ENCODE results near the gene LYSMD4.

The LYSMD4 gene

DNA sequence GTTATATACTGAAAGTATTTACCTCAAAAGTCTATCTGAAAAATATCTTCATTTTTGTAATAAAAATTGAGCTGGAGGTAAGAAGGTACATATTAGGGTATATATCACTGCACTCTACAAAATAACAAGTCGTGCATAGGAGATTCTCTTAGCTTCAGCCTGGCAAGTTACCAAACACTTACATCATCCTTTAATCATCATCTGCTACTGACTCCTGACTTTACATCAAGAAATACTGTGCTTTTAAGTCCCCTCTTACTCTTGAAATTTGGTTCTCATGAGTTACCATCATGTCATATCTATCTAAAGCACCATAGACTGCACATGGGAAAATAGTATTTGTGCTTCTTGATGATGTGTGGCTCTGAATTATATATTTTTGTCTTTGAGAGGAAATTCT, 50.8 kb downstream of the LYSMD4 start:
- H3K27me3 ChIP-seq (ENCODE audit: control insufficient read depth, insufficient read depth, low read length): no peaks in the 10 kb centered on the region
- no peaks in the 10 kb centered on the region for H3K36me3 ChIP-seq (ENCODE audit: control insufficient read depth, insufficient read depth, low read length)
- DNase-seq (ENCODE audit: low read depth, low spot score): no peak
- H3K4me1 ChIP-seq (ENCODE audit: control insufficient read depth, insufficient read depth, low read length): no peaks in the 10 kb centered on the region
- H3K9me3 ChIP-seq (ENCODE audit: control insufficient read depth, insufficient read depth, low read length): no peaks in the 10 kb centered on the region
- WGBS (ENCODE audit: insufficient coverage, insufficient read length): no CpG with 5 or more reads among the region's 1 CpG
- H3K4me3 ChIP-seq (ENCODE audit: low read length): no peak overlapping the region
- no peak overlapping the region for H3K27ac ChIP-seq (ENCODE audit: low read length)

DNA sequence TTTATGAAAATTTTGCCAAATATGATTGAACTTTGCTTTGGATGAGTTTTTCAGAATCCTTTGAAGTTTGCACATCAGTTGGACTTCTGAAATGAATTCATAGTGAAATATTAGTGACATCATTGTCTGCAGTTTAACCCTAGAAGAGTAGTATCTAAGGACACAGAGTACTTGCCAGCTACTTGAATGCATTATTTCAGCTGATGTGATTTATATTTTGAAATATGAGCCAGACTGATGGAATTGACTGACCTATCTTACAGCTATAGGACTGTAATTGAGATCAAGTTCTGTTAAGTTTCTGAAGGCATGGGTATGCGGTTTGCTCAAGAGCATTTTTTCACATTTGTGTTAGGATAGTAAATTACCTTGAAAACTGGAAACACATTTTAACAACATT, 51.2 kb downstream of the LYSMD4 start:
- Histone ChIP-seq H3K4me3 (ENCODE audit: low read length) (no peak overlapping the region), H3K27me3 (ENCODE audit: control insufficient read depth, insufficient read depth, low read length) (no peaks in the 10 kb centered on the region), H3K9me3 (ENCODE audit: control insufficient read depth, insufficient read depth, low read length) (no peaks in the 10 kb centered on the region), H3K36me3 (ENCODE audit: control insufficient read depth, insufficient read depth, low read length) (no peaks in the 10 kb centered on the region), H3K4me1 (ENCODE audit: control insufficient read depth, insufficient read depth, low read length) (no peaks in the 10 kb centered on the region), H3K27ac (ENCODE audit: low read length) (no peak overlapping the region)
- no CpG with 5 or more reads among the region's 1 CpG for WGBS (ENCODE audit: insufficient coverage, insufficient read length)
- no peak for DNase-seq (ENCODE audit: low read depth, low spot score)

DNA sequence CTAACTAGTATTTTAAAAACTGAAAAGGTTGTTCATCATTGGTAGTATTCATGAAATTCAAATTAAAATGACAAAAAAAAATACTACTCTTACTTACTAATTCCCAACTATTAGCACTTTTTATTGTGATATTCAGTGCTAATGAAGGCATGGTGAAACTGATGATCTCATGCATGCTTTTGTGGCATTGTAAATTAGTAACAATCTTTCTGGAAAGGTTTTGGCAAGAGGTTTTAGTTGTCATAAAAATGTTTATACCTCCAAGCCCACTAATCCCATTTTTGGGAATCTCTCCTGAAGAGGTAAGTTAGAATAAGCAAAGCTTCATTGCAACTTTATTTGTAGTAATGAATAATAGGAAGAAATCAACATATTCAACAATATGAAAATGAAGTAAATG, 53.0 kb downstream of the LYSMD4 start:
- H3K27me3 ChIP-seq (ENCODE audit: control insufficient read depth, insufficient read depth, low read length): no peaks in the 10 kb centered on the region
- H3K36me3 ChIP-seq (ENCODE audit: control insufficient read depth, insufficient read depth, low read length): no peaks in the 10 kb centered on the region
- no peak for DNase-seq (ENCODE audit: low read depth, low spot score)

DNA sequence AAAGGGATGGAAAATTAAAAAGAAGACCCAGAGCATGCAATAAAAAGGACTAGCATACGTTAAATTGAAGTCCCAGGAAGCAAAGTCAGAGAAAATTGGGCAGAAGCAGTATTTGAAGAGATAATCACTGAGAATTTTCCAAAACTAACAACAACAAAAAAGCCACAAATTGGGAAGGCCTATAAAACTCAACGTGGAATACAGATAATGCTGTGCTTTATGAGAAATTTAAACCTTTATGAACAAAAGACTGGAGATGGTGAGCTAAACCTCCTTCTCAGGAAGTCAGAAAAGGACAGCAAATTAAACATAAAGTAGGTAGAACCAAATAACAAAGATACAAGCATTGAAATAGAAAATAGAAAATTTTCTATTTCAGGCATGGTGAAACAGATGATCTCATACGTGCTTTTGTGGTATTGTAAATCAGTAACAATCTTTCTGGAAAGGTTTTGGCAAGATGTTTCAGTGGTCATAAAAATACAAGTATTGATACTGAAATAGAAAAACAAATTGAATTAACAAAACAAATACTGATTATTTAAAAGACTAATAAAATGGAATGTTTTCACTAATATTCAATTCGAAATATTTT, 55.6 kb downstream of the LYSMD4 start:
- no peaks in the 10 kb centered on the region for H3K9me3 ChIP-seq (ENCODE audit: control insufficient read depth, insufficient read depth, low read length)
- H3K4me3 ChIP-seq (ENCODE audit: low read length): no peak overlapping the region
- no peaks in the 10 kb centered on the region for H3K27me3 ChIP-seq (ENCODE audit: control insufficient read depth, insufficient read depth, low read length)
- H3K27ac ChIP-seq (ENCODE audit: low read length): no peak overlapping the region
- DNase-seq (ENCODE audit: low read depth, low spot score): no peak
- WGBS (ENCODE audit: insufficient coverage, insufficient read length): 100% methylated on average over 1 of the region's 4 CpGs
- H3K36me3 ChIP-seq (ENCODE audit: control insufficient read depth, insufficient read depth, low read length): no peaks in the 10 kb centered on the region
- no peaks in the 10 kb centered on the region for H3K4me1 ChIP-seq (ENCODE audit: control insufficient read depth, insufficient read depth, low read length)

More for the DNA sequence above, 53.0 kb downstream of the LYSMD4 start:
- Histone ChIP-seq H3K27ac (ENCODE audit: low read length) (no peak overlapping the region), H3K4me1 (ENCODE audit: control insufficient read depth, insufficient read depth, low read length) (no peaks in the 10 kb centered on the region), H3K4me3 (ENCODE audit: low read length) (no peak overlapping the region), H3K9me3 (ENCODE audit: control insufficient read depth, insufficient read depth, low read length) (no peaks in the 10 kb centered on the region)

All from iPS DF 6.9 (cell line).